ENCODE results near the gene PIP4K2B. TPM values are rescaled to one million over a fixed set of nuclear protein-coding genes. Genes with fewer than 3 reads are reported as not detected.

The PIP4K2B gene
- total and polyA plus RNA-seq, 4 donors = 16.1 to 42.3 (median 29.2) TPM

- Histone ChIP-seq H3K9me3 (ENCODE audit: control insufficient read depth in 4 of 4, insufficient read depth in 3 of 4, low read length in 3 of 4) (no peaks in the 10 kb centered on the region), H3K27me3 (ENCODE audit: control insufficient read depth in 3 of 3, insufficient read depth in 3 of 3, low read length in 2 of 3) (no peaks in the 10 kb centered on the region), H3K4me3 (peak overlapping the region; percentile 57), H3K36me3 (ENCODE audit: control insufficient read depth in 4 of 4, insufficient read depth in 4 of 4, low read length in 4 of 4) (peaks cover under 1 to 6% (median under 1%) of the 10 kb centered on the region in 4 donors), H3K27ac (ENCODE audit: low read depth in 1 of 2, low read length in 1 of 2) (peak overlapping the region; percentile 98 to 99), H3K4me1 (ENCODE audit: control insufficient read depth in 5 of 5, insufficient read depth in 5 of 5, low read length in 5 of 5) (peaks cover 0 to 13% (median 4%) of the 10 kb centered on the region in 5 donors), H3K9ac (ENCODE audit: insufficient read depth in 1 of 2, low read length in 2 of 2) (peak overlapping the region; percentile 98)
- WGBS, 2 donors = 93 to 96% methylated on average over 17 of the region's 17 CpGs
- no peak for TF ChIP-seq CTCF (IDR thresholded peaks at IDR 0.05; ENCODE audit: control extremely low read depth, extremely low read depth)
- ATAC-seq (ENCODE audit: insufficient read depth, low FRiP score) = no peak
- peak in 1 of 3 donors; percentile 10 for DNase-seq
Observed at GRCh38 chr17:38825762-38826247, 26.4 kb upstream of the PIP4K2B start.

DNA sequence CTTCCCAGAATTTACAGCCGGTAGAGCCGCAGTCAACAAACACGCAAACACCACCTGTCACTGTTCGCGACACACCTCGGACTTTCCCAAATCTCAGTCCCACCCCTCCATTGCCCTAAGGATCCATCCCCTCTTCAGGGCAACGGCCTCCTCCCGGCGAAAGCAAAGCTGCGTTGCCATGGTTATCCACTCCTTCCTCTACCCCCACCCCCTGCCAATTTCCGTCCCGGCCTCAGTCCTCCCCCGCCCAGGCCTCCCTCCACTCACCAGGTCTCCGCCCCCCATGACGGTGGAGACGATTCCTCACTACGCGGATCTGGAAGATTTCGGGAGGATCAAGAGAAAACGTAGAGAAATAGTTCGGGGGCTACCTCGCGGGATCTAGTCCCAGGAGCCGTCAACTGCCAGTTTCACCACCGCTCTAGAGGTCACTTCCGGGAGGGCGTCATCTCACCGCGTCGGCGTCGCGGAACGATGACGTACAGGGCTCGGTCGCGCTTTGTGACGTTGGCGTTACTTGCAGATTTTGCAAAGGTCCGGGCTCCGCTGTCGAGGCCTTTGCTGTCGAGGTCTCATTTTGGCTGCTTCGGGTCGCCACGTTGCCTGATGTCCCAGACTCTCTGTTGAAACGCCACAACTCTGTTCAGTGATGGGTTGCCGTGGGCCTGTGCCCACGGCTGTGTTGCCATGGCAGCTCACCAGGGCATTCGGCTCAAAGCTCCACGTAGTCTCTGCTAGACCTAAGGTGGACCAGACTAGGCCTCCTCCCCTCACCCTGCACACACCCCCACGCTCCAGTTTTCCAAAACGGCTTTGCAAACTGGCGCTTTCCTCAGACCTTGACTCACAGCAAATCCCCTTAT lies 25.8 kb upstream of the PIP4K2B start, which contains the start of gene CWC25:
Gene CWC25 (minus strand): TSS at position 423 of the 863 bp plus-strand sequence. CDS start 138 bp downstream, at position 285.
- no peak for TF ChIP-seq CTCF (IDR thresholded peaks at IDR 0.05; ENCODE audit: control extremely low read depth, extremely low read depth)
- 1% methylated on average over 55 of the region's 55 CpGs for WGBS, 2 donors
- DNase-seq = peak; percentile 97 to 98 (median 98)
- Histone ChIP-seq H3K27me3 (ENCODE audit: control insufficient read depth in 3 of 3, insufficient read depth in 3 of 3, low read length in 2 of 3) (no peaks in the 10 kb centered on the region), H3K4me1 (ENCODE audit: control insufficient read depth in 5 of 5, insufficient read depth in 5 of 5, low read length in 5 of 5) (peaks cover 0 to 13% (median 4%) of the 10 kb centered on the region in 5 donors), H3K9me3 (ENCODE audit: control insufficient read depth in 4 of 4, insufficient read depth in 3 of 4, low read length in 3 of 4) (no peaks in the 10 kb centered on the region), H3K27ac (ENCODE audit: low read depth in 1 of 2, low read length in 1 of 2) (peak within 1 kb of the TSS; percentile 98 to 99), H3K9ac (ENCODE audit: insufficient read depth in 1 of 2, low read length in 2 of 2) (peak within 1 kb of the TSS; percentile 98), H3K4me3 (peak within 1 kb of the TSS; percentile 80), H3K36me3 (ENCODE audit: control insufficient read depth in 4 of 4, insufficient read depth in 4 of 4, low read length in 4 of 4) (peaks cover 5 to 12% (median 8%) of the 10 kb centered on the region in 4 donors)
- peak; percentile 81 for ATAC-seq (ENCODE audit: insufficient read depth, low FRiP score)

DNA sequence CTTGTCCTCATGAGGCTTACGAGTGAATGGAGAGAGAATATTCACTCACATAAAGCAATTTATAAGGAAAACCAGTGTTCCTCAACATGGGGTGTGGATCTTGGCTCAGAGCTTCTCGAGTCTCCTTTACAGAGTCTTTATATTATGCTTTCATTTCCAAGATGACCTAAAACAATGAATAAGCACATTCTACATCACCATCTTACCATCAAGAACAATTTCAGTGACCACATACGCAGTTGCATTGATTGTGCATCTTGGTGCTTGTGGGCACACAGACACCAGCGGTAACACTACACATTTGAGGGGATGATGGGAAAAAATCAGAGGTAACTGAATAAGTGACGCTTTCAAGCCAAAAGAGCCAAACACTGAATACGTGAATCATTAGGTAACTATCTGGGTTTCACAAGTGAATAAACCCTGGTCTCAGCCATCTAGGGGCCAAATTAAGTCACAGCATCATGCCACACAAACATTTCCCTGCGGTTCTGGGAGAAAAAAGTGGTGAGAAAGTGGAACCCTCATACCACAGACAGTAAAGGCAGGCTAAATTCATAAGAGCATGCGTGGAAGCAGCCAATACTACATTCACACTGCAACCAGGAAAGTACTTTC lies 16.3 kb upstream of the PIP4K2B start:
- Histone ChIP-seq H3K27ac (ENCODE audit: low read depth in 1 of 2, low read length in 1 of 2) (no peak overlapping the region), H3K4me1 (ENCODE audit: control insufficient read depth in 5 of 5, insufficient read depth in 5 of 5, low read length in 5 of 5) (peaks cover 0 to 1% (median 0%) of the 10 kb centered on the region in 5 donors), H3K9ac (ENCODE audit: insufficient read depth in 1 of 2, low read length in 2 of 2) (no peak overlapping the region), H3K27me3 (ENCODE audit: control insufficient read depth in 3 of 3, insufficient read depth in 3 of 3, low read length in 2 of 3) (no peaks in the 10 kb centered on the region), H3K4me3 (no peak overlapping the region), H3K36me3 (ENCODE audit: control insufficient read depth in 4 of 4, insufficient read depth in 4 of 4, low read length in 4 of 4) (peaks cover 21 to 34% (median 26%) of the 10 kb centered on the region in 4 donors), H3K9me3 (ENCODE audit: control insufficient read depth in 4 of 4, insufficient read depth in 3 of 4, low read length in 3 of 4) (no peaks in the 10 kb centered on the region)
- 77 to 80% methylated on average over 8 of the region's 8 CpGs for WGBS, 2 donors
- DNase-seq (no peak), ATAC-seq (ENCODE audit: insufficient read depth, low FRiP score) (no peak)
- no peak for TF ChIP-seq CTCF (IDR thresholded peaks at IDR 0.05; ENCODE audit: control extremely low read depth, extremely low read depth)

All from lung (tissue), 12 donors.